GM13976 (cell line): ENCODE data around the gene DGKA.
"Not testable (repeated sequence)": the region's sequence is repeated elsewhere in the genome, so short reads cannot be mapped to it uniquely, and the experiment has no call there.

Source experiments
- DNase-seq: peaks from one replicate; pipeline ENCODE4 v3.0.0; 2012; ENCODE audit warnings: low spot score
- CTCF ChIP-seq: IDR thresholded peaks from 2 replicates; pipeline ENCODE4 v1.5.1; 2012; ENCODE audit warnings: borderline replicate concordance, mild to moderate bottlenecking; ENCODE audit not compliant: insufficient read depth; ENCODE audit errors: extremely low read depth, missing control alignments, control extremely low read depth
- in situ Hi-C: fragments of 300-500 bp; cut with MboI; formaldehyde crosslinking; loops from one replicate; pipeline ENCODE4 v1.12.0; 2022; ENCODE audit warnings: low sequenced_read_pairs, mixed read lengths, inconsistent platforms; ENCODE audit not compliant: unreplicated experiment

The DGKA gene

GRCh38 chr12:55996201-55996714 is 65.3 kb downstream of the DGKA start:
- in situ Hi-C loops = no loop called here
- peak; percentile 86 for TF ChIP-seq CTCF
- DNase-seq = peak; percentile 68

DNA sequence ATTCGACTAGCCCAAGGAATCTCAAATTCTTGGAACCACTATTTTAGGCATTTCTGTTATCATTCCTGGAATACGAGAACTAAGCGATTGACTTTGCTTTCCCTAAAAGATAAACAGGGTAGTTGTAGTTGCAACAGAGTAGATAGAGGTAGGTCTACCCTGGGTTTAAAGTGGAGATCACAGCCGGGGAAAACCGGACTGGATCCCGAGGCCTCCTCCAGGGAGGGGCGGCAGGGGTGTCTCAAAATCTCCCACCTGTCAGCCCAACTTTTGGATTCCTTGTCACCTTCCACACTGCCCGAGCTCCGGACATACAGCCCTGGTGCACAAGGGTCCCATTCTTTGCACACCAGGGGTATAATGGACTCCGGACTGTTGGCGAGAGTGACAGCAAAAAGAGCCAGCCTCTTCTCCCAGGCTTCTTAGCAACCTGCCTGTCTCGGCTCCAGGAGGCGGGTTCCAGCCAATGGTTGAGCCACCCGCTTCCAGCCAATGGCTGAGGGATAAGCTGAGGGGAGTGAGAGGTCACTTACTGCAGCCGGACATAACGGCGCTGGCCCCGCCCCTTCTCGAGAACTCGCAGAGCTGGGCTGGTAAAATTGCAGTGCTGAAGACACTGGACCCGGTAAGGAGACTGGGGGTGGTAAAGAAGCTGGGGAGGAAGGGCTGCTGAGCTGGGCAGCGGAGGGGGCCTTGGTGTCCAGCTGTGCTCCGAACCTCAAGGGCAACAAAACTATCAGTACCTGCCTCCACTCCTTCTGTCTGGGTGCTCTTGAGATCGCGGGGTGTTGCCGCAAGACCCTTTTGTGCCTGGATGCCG is 66.0 kb downstream of the DGKA start, which contains the start of gene SUOX:
TSS of gene SUOX (plus strand) at position 562 of the 820 bp plus-strand sequence. CDS start 4,946 bp downstream, outside the sequence.
- TF ChIP-seq CTCF = no peak
- peak; percentile 98 for DNase-seq
- in situ Hi-C loops = no loop called here

GRCh38 chr12:55997535-55997859 is 66.5 kb downstream of the DGKA start:
- no peak for DNase-seq
- in situ Hi-C loops = no loop called here
- TF ChIP-seq CTCF = no peak

GRCh38 chr12:55999522-55999921 is 68.6 kb downstream of the DGKA start:
- DNase-seq, in situ Hi-C loops: not testable (repeated sequence)

DNA sequence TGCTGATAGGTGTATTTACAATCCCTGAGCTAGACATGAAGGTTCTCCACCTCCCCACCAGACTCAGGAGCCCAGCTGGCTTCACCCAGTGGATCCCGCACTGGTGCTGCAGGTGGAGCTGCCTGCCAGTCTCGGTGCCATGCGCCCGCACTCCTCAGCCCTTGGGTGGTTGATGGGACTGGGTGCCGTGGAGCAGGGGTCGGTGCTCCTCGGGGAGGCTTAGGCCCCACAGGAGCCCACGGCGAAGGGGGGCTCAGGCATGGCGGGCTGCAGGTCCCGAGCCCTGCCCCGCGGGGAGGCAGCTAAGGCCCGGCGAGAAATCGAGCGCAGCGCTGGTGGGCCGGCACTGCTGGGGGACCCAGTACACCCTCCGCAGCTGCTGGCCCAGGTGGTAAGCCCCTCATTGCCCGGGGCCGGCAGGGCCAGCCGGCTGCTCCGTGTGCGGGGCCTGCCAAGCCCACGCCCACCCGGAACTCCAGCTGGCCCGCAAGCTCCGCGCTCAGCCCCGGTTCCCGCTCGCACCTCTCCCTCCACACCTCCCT is 69.1 kb downstream of the DGKA start:
- DNase-seq, in situ Hi-C loops: not testable (repeated sequence)

- in situ Hi-C loops = no loop called here
- TF ChIP-seq CTCF = no peak
- DNase-seq = no peak
Observed at GRCh38 chr12:56001487-56002100, 70.6 kb downstream of the DGKA start.

- DNase-seq, in situ Hi-C loops: not testable (repeated sequence)
Observed at GRCh38 chr12:56003376-56003775, 72.4 kb downstream of the DGKA start.
